SK-N-MC (cell line): ENCODE data around the gene POU6F2.

ENCODE experiments used
- EZH2 ChIP-seq: fragments of 200-600 bp; sonication (generic); IDR thresholded peaks from one replicate; pipeline ENCODE4 v1.6.1; 2017; ENCODE audit warnings: antibody characterized with exemption
- POLR2AphosphoS5 ChIP-seq: IDR thresholded peaks from 2 replicates; pipeline ENCODE4 v1.6.1; 2012; ENCODE audit warnings: mild to moderate bottlenecking, low read depth, low read length, borderline replicate concordance

GRCh38 chr7:39130857-39131526 is 153.3 kb downstream of the POU6F2 start:
- TF ChIP-seq EZH2 (no peak), POLR2AphosphoS5 (no peak)
